Immature natural killer cell (primary cell): ENCODE data around the gene RFFL. TPM values are rescaled to one million over a fixed set of nuclear protein-coding genes. Genes with fewer than 3 reads are reported as not detected.
"Not testable (repeated sequence)": the region's sequence is repeated elsewhere in the genome, so short reads cannot be mapped to it uniquely, and the experiment has no call there.

Source experiments
- DNase-seq, 3 donors: peaks; one replicate each; pipeline ENCODE4 v3.0.0; 2022; ENCODE audit warnings: mixed read lengths in 1 of 3
- H3K27ac Mint-ChIP-seq, 6 donors: one replicate each; pipeline ENCODE4 v1.8.0; 2020; ENCODE audit warnings: mixed read lengths in 6 of 6, mild to moderate bottlenecking in 5 of 6, inconsistent platforms in 4 of 6, moderate library complexity in 3 of 6
- H3K27me3 Mint-ChIP-seq, 3 donors: one replicate each; pipeline ENCODE4 v1.8.0; 2020 to 2021; ENCODE audit warnings: low read depth in 3 of 3, mild to moderate bottlenecking in 3 of 3, mixed read lengths in 3 of 3, moderate library complexity in 3 of 3, inconsistent platforms in 1 of 3
- H3K36me3 Mint-ChIP-seq, 3 donors: one replicate each; pipeline ENCODE4 v1.8.0; 2020; ENCODE audit warnings: mixed read lengths in 3 of 3, inconsistent platforms in 2 of 3, mild to moderate bottlenecking in 2 of 3
- H3K4me1 Mint-ChIP-seq, 2 donors: one replicate each; pipeline ENCODE4 v1.8.0; 2020; ENCODE audit warnings: inconsistent platforms in 2 of 2, mild to moderate bottlenecking in 2 of 2, mixed read lengths in 2 of 2, moderate library complexity in 1 of 2
- H3K4me3 Mint-ChIP-seq, 5 donors: one replicate each; pipeline ENCODE4 v1.8.0; 2020; ENCODE audit warnings: mild to moderate bottlenecking in 5 of 5, mixed read lengths in 5 of 5, inconsistent platforms in 3 of 5, moderate library complexity in 3 of 5
- H3K9me3 Mint-ChIP-seq, 6 donors: one replicate each; pipeline ENCODE4 v1.8.0; 2020; ENCODE audit warnings: mild to moderate bottlenecking in 6 of 6, mixed read lengths in 6 of 6, inconsistent platforms in 4 of 6, moderate library complexity in 3 of 6
- polyA plus RNA-seq, 3 donors: library from polyadenylated mRNA; unstranded; fragments of 300-500 nt; fragmentation: Illumina TruSeq; gene quantifications; one replicate each; pipeline ENCODE4 v1.2.3, GENCODE V29; 2021

RFFL gene
- polyA plus RNA-seq, 3 donors from 2014 or later, result 24.0 to 45.4 (median 34.0) TPM

DNA sequence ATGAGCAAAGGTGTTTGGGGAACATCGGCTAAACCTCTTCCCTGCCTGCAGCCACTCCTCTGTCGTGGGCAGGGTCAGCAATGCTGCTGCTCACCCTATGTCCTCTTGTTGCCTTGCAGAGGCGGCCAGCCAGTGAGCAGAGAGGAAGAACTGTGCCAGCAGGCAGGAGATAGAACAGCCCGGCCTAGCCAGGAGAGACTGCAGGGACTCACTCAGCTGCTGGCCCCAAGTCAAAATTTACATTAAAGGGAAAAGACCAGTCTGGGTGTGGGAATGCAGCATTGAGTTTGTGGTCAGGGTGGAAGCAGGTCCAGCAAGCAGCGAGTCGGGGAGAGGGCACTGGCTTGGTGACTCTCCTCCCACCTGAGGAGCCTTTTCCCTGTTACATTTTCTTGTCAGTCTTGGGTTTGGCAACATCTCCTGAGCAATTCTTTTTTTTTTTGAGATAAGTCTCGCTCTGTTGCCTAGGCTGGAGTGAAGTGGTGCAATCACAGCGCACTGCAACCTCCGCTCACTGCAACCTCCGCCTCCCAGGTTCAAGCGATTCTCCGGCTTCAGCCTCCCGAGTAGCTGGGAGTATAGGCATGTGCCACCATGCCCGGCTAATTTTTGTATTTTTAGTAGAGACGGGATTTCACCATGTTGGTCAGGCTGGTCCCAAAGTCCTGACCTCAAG lies 60.5 kb downstream of the RFFL start:
- Mint-ChIP-seq H3K27me3 (peaks cover 2 to 7% (median 4%) of the 10 kb centered on the region in 3 donors), H3K4me3 (no peak overlapping the region), H3K4me1 (peaks cover 5 to 7% of the 10 kb centered on the region in 2 donors), H3K27ac (peak overlapping the region in 1 of 6 donors; percentile 13), H3K9me3 (no peaks in the 10 kb centered on the region), H3K36me3 (peaks cover 0 to 30% (median 11%) of the 10 kb centered on the region in 3 donors)
- no peak for DNase-seq

DNA sequence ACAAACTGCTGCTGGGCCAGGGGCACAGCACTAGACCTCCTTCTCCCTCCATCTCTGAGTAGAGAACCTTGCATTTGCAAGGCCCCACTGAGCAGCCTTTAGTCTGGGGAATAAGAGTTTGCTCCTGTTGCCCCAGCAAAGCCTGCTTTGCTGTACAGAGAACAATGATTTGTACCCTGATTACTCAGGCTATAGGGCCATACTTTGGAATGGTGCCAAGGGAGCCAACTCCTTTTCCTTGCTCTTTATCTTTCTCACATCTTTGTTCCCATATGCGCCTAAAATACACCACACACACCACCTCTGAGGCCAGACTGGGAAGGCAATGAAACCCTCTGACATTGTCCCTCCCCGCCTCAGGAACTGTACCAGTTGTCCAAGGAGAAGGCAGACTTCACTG lies 62.0 kb downstream of the RFFL start:
- Mint-ChIP-seq H3K36me3 (peaks cover under 1 to 24% (median 6%) of the 10 kb centered on the region in 3 donors), H3K27ac (peak overlapping the region in 4 of 6 donors; percentile 2 to 82 (median 42)), H3K27me3 (peaks cover 0 to 4% (median 0%) of the 10 kb centered on the region in 3 donors), H3K9me3 (no peaks in the 10 kb centered on the region), H3K4me1 (peaks cover 6 to 8% of the 10 kb centered on the region in 2 donors), H3K4me3 (no peak overlapping the region)
- no peak for DNase-seq

DNA sequence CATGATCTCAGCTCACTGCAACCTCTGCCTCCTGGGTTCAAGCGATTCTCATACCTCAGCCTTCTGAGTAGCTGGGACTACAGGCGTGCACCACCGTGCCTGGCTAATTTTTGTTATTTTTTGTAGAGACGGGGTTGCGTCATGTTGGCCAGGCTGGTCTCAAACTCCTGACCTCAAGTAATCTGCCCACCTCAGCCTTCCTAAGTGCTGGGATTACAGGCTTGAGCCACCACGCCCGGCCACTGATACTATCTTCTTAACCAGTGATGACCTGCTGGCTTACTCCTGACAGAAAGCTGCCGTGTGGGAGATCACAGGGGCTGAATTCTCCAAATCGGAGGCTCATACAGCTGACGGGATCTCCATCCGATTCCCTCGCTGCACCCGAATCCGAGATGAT lies 62.5 kb downstream of the RFFL start:
- not testable (repeated sequence) for H3K9me3 Mint-ChIP-seq, H3K27me3 Mint-ChIP-seq, H3K4me1 Mint-ChIP-seq, H3K4me3 Mint-ChIP-seq, DNase-seq
- peaks cover 5 to 27% (median 6%) of the 10 kb centered on the region in 3 donors for H3K36me3 Mint-ChIP-seq
- peak overlapping the region in 1 of 6 donors; percentile 84 for H3K27ac Mint-ChIP-seq

DNA sequence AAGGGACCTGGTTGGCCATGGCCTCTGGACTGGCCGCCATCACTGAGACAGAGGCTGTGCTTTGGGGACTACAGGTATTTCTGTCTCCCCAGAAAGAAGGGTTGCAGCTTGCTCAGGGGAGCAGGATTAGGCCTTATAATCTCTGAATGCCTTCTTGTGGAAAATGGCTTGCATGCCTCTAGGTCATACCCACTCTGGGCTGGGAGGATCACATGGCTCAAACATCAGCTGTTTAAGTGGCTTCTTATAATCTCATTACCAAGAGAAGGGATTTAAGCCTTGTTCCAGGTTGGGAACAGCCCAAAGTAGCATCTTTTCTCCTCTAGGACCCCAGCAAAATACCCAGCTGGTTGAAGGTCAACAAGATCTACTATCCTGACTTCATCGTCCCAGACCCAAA lies 64.1 kb downstream of the RFFL start:
- H3K4me3 Mint-ChIP-seq, result no peak overlapping the region
- H3K27ac Mint-ChIP-seq, result peak overlapping the region in 1 of 6 donors; percentile 27
- H3K4me1 Mint-ChIP-seq, result peaks cover 6 to 8% of the 10 kb centered on the region in 2 donors
- H3K36me3 Mint-ChIP-seq, result peaks cover 2 to 30% (median 5%) of the 10 kb centered on the region in 3 donors
- no peaks in the 10 kb centered on the region for H3K9me3 Mint-ChIP-seq
- peaks cover 0 to 4% (median under 1%) of the 10 kb centered on the region in 3 donors for H3K27me3 Mint-ChIP-seq
- DNase-seq, result no peak

DNA sequence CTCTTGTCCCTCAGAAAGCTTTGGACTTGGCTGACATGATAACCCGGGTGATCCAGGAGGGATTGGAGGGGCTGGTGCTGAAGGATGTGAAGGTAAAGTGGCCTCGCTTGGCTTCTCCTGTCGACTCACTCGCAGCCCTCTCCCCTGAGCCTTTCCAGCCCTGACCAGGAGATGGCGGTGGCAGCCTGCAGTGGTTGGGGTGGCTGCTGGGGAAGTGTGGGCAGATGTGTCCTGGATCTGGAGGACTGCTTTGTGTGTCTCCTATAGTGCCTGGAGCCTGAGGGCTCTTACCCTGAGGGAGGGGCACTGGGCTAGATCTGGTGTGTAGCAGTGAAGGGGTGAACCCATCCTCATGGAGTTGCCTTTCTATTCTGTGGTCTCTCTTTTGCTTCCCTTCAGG lies 65.3 kb downstream of the RFFL start:
- Mint-ChIP-seq H3K4me3 (no peak overlapping the region), H3K4me1 (peaks cover 9 to 14% of the 10 kb centered on the region in 2 donors), H3K9me3 (no peaks in the 10 kb centered on the region), H3K27me3 (peaks cover 0 to 6% (median 5%) of the 10 kb centered on the region in 3 donors), H3K27ac (peak overlapping the region in 5 of 6 donors; percentile 43 to 90 (median 76)), H3K36me3 (peaks cover 0 to 33% (median 10%) of the 10 kb centered on the region in 3 donors)
- DNase-seq, result peak; percentile 69 to 77 (median 74)

DNA sequence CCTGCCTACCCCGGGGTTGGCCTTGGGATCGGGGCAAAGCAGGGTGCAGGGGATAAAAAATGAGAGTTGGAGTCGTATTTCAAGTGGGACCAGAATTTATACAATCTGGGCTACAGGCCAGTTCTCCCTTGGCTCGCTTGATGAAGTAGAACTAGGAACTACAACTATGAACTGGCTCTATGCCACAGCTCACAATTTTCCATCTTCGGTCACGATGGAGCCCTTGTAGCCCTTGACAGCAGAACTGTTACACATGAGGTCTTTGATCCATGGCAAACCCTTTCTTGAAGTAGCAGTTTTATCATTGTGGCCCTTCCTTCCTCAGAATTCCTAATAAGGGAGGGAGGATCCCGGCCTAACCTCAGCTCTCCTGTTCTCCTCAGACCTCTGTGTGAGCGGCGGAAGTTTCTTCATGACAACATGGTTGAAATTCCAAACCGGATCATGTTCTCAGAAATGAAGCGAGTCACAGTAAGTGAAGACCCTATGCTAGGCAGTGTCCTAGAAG lies 66.1 kb downstream of the RFFL start:
- H3K36me3 Mint-ChIP-seq, result peaks cover 0 to 39% (median 15%) of the 10 kb centered on the region in 3 donors
- peaks cover 0 to 10% (median 5%) of the 10 kb centered on the region in 3 donors for H3K27me3 Mint-ChIP-seq
- H3K9me3 Mint-ChIP-seq, result no peaks in the 10 kb centered on the region
- H3K4me3 Mint-ChIP-seq, result no peak overlapping the region
- DNase-seq, result no peak
- H3K27ac Mint-ChIP-seq, result no peak overlapping the region
- H3K4me1 Mint-ChIP-seq, result peaks cover 17 to 22% of the 10 kb centered on the region in 2 donors

DNA sequence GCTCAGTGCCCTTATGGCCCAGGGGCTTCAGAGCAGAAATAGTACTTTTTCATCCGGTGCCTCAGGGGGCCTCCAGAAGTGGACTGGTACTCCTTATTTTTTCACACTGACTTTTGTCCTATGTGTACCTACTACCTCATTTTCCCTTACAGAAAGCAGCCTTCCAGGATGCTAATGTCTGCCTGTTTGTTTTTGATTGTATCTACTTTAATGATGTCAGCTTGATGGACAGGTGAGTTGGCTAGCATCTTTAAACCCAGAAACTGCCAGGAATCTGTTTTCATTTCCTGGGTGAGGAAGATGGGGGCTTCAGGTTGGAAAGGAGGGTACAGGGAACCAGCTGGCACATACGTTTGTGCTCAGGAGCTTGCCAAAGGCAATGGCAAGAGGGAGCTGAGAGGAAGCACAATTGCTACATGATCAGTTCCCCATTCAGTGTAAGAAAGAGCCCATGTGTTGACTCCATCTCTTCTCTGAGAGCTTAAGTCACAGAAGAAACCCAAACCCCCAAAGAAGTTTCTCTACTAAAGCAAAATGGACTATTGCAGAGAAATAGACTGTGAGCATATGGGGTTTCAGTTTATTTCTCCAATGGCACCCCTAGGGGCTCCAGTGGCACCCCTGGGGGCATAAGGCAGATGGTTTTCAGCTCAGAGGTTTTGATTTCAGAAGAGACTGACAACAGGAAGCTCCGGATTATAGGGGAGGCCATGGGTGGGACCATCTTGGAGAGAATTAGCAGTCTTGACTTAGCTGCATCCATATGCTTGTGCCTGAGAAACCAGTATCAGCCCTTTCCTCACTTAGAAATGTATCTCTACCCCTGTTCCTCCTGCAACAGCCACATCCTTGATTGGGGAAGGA lies 66.9 kb downstream of the RFFL start:
- no peak overlapping the region for H3K4me3 Mint-ChIP-seq
- DNase-seq, result no peak
- peaks cover 0 to 11% (median 5%) of the 10 kb centered on the region in 3 donors for H3K27me3 Mint-ChIP-seq
- H3K36me3 Mint-ChIP-seq, result peaks cover 0 to 41% (median 15%) of the 10 kb centered on the region in 3 donors
- H3K27ac Mint-ChIP-seq, result peak overlapping the region in 2 of 6 donors; percentile 41 to 50
- peaks cover 25 to 29% of the 10 kb centered on the region in 2 donors for H3K4me1 Mint-ChIP-seq
- no peaks in the 10 kb centered on the region for H3K9me3 Mint-ChIP-seq

DNA sequence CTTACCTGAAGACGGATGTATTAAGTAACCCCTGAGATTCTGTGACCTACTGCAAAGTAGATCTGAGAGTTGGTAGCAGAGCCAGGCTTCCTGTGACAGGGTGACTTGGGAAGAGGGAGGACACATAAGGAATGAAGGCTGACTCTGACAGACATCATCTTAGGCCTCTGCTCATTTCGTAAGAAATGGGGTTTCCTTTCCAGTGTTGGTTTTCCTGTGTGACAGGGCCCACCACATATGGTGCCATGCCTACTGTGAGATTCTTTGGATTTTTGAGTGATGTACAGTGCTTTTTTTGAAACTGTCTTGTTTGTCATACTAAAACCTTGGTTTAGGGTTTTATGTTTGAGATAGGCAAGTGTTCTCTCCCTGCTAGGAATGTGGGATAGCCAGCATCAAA lies 70.5 kb downstream of the RFFL start:
- Mint-ChIP-seq H3K4me1 (peaks cover 33 to 39% of the 10 kb centered on the region in 2 donors), H3K27me3 (peaks cover 0 to 9% (median 5%) of the 10 kb centered on the region in 3 donors), H3K4me3 (no peak overlapping the region), H3K36me3 (peaks cover 10 to 58% (median 28%) of the 10 kb centered on the region in 3 donors), H3K27ac (peak overlapping the region in 5 of 6 donors; percentile 20 to 76 (median 51)), H3K9me3 (no peaks in the 10 kb centered on the region)
- no peak for DNase-seq

DNA sequence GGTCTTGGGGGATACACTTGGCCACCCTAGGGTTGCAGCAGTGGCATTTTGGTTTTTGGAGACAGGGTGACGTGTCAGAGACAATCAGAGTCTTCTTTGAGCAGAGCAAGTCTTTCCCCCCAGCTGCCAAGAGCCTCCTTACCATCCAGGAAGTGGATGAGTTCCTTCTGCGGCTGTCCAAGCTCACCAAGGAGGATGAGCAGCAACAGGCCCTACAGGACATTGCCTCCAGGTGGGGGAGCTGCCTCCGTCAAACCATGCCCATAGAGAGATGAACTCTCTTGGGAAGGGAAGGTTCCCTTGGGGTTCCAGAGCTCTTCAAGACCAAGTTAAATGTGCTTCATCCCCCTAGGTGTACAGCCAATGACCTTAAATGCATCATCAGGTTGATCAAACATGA lies 71.9 kb downstream of the RFFL start:
- H3K9me3 Mint-ChIP-seq, result no peaks in the 10 kb centered on the region
- peaks cover 0 to 9% (median 5%) of the 10 kb centered on the region in 3 donors for H3K27me3 Mint-ChIP-seq
- DNase-seq, result no peak
- H3K4me3 Mint-ChIP-seq, result peak overlapping the region in 4 of 5 donors; percentile 50 to 68 (median 60)
- H3K4me1 Mint-ChIP-seq, result peaks cover 32 to 37% of the 10 kb centered on the region in 2 donors
- peak overlapping the region; percentile 81 to 88 (median 82) for H3K27ac Mint-ChIP-seq
- H3K36me3 Mint-ChIP-seq, result peaks cover 10 to 66% (median 32%) of the 10 kb centered on the region in 3 donors

DNA sequence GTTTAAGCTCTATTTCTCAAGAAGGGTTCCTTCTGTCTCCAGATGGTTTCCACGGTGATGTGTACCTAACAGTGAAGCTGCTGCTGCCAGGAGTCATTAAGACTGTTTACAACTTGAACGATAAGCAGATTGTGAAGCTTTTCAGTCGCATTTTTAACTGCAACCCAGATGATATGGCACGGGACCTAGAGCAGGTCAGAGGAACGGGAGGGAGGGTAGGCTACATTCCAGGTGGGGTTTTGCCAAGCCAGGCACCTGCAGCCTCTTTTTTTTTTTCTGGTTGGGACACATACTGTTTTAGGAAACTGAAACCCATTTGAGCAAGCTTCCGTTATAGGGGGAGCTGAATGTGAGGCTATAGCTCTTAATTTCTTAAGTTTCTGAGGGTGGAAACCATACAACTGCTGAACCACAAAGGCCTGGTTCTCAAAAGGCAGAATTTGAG lies 72.6 kb downstream of the RFFL start:
- Mint-ChIP-seq H3K27me3 (peaks cover 0 to 9% (median 5%) of the 10 kb centered on the region in 3 donors), H3K36me3 (peaks cover 10 to 69% (median 28%) of the 10 kb centered on the region in 3 donors), H3K4me1 (peaks cover 32 to 37% of the 10 kb centered on the region in 2 donors), H3K27ac (peak overlapping the region; percentile 81 to 88 (median 82)), H3K9me3 (no peaks in the 10 kb centered on the region), H3K4me3 (peak overlapping the region; percentile 21 to 68 (median 59))
- DNase-seq, result peak; percentile 7 to 22 (median 12)

DNA sequence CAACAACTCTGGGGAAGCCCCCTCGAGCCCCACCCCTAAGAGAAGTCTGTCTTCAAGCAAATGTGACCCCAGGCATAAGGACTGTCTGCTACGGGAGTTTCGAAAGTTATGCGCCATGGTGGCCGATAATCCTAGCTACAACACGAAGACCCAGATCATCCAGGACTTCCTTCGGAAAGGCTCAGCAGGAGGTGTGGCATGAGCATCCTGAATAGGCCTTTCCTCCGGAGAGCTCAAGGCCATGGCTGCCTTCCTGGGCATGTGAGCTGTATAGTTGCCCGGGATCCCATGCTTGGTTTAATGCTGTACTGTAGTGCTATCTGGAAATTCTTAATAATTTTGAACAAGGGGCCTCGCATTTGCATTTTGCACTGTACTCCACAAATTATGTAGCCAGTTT lies 74.0 kb downstream of the RFFL start:
- H3K27me3 Mint-ChIP-seq, result peaks cover 0 to 9% (median 5%) of the 10 kb centered on the region in 3 donors
- H3K4me1 Mint-ChIP-seq, result peaks cover 32 to 44% of the 10 kb centered on the region in 2 donors
- DNase-seq, result no peak
- no peaks in the 10 kb centered on the region for H3K9me3 Mint-ChIP-seq
- no peak overlapping the region for H3K4me3 Mint-ChIP-seq
- peak overlapping the region in 1 of 6 donors; percentile 82 for H3K27ac Mint-ChIP-seq
- peaks cover 10 to 64% (median 32%) of the 10 kb centered on the region in 3 donors for H3K36me3 Mint-ChIP-seq

DNA sequence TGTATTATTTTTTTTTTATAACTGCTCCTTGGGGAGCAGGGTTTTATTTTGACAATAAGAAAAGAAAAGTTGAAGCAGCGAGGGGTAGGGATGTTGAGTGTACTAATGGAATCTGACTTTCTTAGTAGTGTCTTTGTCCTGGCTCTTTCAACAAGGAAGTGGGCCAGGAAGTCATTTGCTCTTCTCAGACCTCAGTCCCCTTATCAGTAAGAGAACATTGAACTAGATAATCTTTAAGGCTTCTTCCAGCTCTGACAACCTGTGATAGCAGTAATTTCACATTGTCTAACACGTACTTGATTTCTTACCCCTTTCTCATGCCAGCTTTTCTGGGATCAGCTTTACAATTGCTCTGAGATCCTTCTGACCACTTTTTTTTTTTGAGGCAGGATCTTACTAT lies 74.9 kb downstream of the RFFL start:
- DNase-seq, result no peak
- H3K9me3 Mint-ChIP-seq, result no peaks in the 10 kb centered on the region

DNA sequence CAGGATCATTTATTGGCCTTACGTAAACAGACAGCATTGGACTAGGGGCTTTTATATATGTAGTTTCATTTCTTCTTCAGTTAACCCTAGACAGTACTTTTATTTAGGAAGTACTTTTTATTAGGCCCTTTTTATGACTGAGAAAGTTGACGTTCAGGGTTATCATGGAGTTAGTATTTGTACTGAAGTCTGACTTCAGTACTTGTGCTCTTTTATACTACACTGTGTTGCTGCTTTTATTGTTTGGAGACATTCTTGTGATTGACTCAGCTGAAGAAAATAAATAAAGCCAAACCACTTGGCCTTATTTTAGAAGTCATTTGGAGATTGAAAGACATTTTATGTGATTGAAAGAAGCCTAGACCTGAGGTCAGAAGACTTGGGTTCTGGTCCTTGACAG lies 76.3 kb downstream of the RFFL start:
- Mint-ChIP-seq H3K27ac (no peak overlapping the region), H3K36me3 (peaks cover 10 to 50% (median 36%) of the 10 kb centered on the region in 3 donors), H3K4me1 (peaks cover 32 to 50% of the 10 kb centered on the region in 2 donors), H3K27me3 (peaks cover 0 to 2% (median 0%) of the 10 kb centered on the region in 3 donors), H3K9me3 (no peaks in the 10 kb centered on the region), H3K4me3 (no peak overlapping the region)
- no peak for DNase-seq

More for the DNA sequence above, 74.9 kb downstream of the RFFL start:
- no peak overlapping the region for H3K4me3 Mint-ChIP-seq
- peaks cover 0 to 7% (median 0%) of the 10 kb centered on the region in 3 donors for H3K27me3 Mint-ChIP-seq
- peak overlapping the region in 2 of 6 donors; percentile 13 to 59 for H3K27ac Mint-ChIP-seq
- H3K36me3 Mint-ChIP-seq, result peaks cover 10 to 57% (median 40%) of the 10 kb centered on the region in 3 donors
- peaks cover 34 to 51% of the 10 kb centered on the region in 2 donors for H3K4me1 Mint-ChIP-seq
